Measurements from ENCODE around the gene PROSER2. TPM values are rescaled to one million over a fixed set of nuclear protein-coding genes. Genes with fewer than 3 reads are reported as not detected.
A peak's percentile ranks its signal among the peaks of the same experiment; 100 is the strongest.

Gene PROSER2
- total and polyA plus RNA-seq, 9 of the 15 experiments (the other 6 are each of a cell fraction or from before 2014, with no cell fraction given) = 0.62 to 14.8 (median 2.9) TPM

- TF ChIP-seq HMGXB4 (CRISPR knock-in tag; IDR thresholded peaks at IDR 0.05) (0 out of 2 replicates have a peak, but pooled peaks have one; percentile 52), MAX (CRISPR knock-in tag; IDR thresholded peaks at IDR 0.05) (no peak), E2F6 (IDR thresholded peaks at IDR 0.05; ENCODE audit: borderline replicate concordance in 1 of 2, extremely low read depth in 1 of 2, insufficient read depth in 1 of 2, insufficient read length in 1 of 2, low read depth in 1 of 2, low read length in 1 of 2, poor library complexity in 1 of 2, severe bottlenecking in 1 of 2) (peak in 1 of 2 experiments; percentile 38), ERF (CRISPR knock-in tag; IDR thresholded peaks at IDR 0.05) (0 out of 2 replicates have a peak, but pooled peaks have one; percentile 69), ZNF584 (CRISPR knock-in tag; IDR thresholded peaks at IDR 0.05; ENCODE audit: low read depth) (peak; percentile 76; the same call in 1 of the 2 replicates), CCNT2 (IDR thresholded peaks at IDR 0.05; ENCODE audit: borderline replicate concordance, extremely low read depth, insufficient read length, low read depth, low read length) (peak; percentile 49), FUS (optimal IDR thresholded peaks at IDR 0.05; ENCODE audit: low read depth, low read length) (peak; percentile 69), ZNF512 (tag; IDR thresholded peaks at IDR 0.05) (no peak), ZBTB9 (CRISPR knock-in tag; IDR thresholded peaks at IDR 0.05) (0 out of 2 replicates have a peak, but pooled peaks have one; percentile 38), YY1 (IDR thresholded peaks at IDR 0.05; ENCODE audit: borderline replicate concordance in 1 of 3, control insufficient read depth in 1 of 3, extremely low read depth in 1 of 3, insufficient read depth in 3 of 3, insufficient read length in 1 of 3, insufficient replicate concordance in 2 of 3, low read depth in 1 of 3, low read length in 2 of 3) (peak in 2 of 3 experiments; percentile 11 to 39), THAP12 (CRISPR knock-in tag; IDR thresholded peaks at IDR 0.05) (peak; percentile 76; the same call in 1 of the 2 replicates), POLR2G (IDR thresholded peaks at IDR 0.05; ENCODE audit: low read depth, low read length) (peak; percentile 95), ILF3 (IDR thresholded peaks at IDR 0.05; ENCODE audit: borderline replicate concordance) (peak; percentile 52; the same call in 1 of the 2 replicates), MTA3 (IDR thresholded peaks at IDR 0.05; ENCODE audit: borderline replicate concordance) (peak; percentile 70), POLR2A (conservative IDR thresholded peaks at IDR 0.05) (peak; percentile 76)
Observed at GRCh38 chr10:11823122-11823988, at the start of gene PROSER2 (continued).
